GM18519 (cell line): ENCODE results near the gene HJV.

Experiments used
- ATAC-seq: cut with Tn5 transposase; IDR thresholded peaks from one replicate; pipeline ENCODE4 v1.9.1; 2021; ENCODE audit warnings: mild to moderate bottlenecking, moderate library complexity; ENCODE audit not compliant: unreplicated experiment, low FRiP score

HJV gene

DNA sequence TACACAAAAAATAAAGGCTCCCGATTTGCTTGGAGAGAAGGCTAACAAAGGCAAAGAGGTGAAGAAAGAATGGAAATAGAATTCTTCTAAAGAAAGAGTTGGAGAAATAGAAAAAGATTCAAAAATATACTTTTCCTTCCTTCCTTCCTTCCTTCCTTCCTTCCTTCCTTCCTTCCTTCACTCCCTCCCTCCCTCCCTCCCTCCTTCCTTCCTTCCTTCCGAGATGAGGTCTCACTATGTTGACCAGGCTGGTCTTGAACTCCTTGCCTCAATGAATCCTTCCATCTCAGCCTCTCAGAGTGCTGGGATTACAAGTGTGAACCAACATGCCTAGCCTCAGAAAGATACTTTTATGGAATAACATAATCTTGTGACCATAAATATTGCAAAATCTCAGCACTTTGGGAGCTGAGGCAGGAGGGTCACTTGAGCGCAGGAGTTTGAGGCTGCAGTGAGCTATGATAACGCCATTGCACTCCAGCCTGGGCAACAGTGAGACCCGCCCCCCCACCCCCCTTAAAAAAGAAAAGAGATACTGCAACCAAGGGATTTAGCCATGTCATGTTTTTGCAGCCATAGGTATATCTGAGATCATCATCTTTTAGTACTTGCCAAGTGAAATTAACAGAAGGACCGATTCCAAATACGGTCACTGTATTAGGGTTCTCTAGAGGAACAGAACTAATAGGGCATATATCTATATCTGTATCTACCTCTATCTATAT is 1.0 kb upstream of the HJV start:
- ATAC-seq = no peak

DNA sequence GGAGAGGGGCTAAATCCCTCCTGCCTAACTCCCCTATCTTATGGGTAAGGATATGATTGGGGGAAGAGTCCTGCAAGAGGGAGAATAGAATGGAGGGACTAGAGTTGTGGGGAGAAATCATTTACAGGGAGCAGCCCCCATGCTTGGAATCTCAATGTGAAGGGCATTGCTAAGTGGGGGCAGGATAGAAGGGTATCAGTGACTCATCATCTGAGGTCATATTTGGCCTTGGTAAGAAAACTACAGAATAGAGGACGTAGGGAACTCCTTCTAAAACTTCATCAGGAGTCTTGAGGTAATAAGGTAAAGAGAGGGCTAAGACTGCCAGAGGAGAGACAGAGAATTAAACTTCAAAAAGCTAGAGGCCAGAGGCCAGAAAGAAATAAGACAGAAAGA is 487 bp downstream of the HJV start:
- ATAC-seq = no peak

- no peak for ATAC-seq
Observed at GRCh38 chr1:146020058-146021049, 1.2 kb downstream of the HJV start.

GRCh38 chr1:146019231-146020057 is 2.1 kb downstream of the HJV start:
- ATAC-seq = no peak

GRCh38 chr1:146016891-146017290 is 4.6 kb downstream of the HJV start:
- ATAC-seq = no peak

DNA sequence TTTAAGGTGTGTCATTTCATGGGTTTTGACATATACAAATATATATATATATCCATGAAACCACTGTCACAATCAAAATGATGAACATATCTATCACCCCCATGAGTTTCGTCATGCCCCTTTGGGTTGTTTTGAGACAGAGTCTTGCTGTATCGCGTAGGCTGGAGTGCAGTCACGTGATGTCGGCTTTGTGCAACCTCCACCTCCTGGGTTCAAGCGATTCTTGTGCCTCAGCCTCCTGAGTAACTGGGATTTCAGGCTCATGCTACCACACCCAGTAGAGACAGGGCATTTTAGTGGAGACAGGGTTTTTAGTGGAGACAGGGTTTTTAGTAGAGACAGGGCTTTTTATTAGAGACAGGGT is 8.0 kb downstream of the HJV start:
- no peak for ATAC-seq

- ATAC-seq = no peak
Observed at GRCh38 chr1:146012703-146013558, 8.6 kb downstream of the HJV start.

DNA sequence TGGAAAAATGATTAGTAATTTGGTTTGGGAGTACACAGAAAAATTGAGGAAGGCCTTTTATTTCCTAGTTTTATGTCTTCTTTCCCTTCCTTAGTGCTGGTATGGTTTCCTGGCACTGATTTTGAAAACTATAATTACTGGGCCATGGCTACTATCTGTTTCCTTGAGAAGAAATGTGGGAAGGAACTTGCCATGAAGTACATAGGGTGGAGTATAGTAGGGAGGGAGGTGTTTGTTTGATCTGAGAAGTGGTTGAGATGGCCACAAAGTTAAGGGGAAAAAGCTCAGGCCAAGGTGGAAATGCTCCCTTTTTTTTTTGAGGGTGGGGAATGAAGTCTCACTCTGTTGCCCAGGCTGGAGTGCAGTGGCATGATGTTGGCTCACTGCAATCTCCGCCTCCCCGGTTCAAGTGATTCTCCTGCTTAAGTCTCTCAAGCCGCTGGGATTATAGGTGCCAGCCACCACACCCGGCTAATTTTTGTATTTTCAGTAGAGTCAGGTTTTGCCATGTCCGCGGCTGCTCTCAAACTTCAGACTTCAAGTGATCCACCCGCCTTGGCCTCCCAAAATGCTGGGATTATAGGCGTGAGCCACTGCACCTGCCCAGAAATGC is 11.3 kb downstream of the HJV start:
- ATAC-seq = no peak

GRCh38 chr1:146007489-146008133 is 13.9 kb downstream of the HJV start:
- ATAC-seq = no peak

- ATAC-seq = no peak
Observed at GRCh38 chr1:146001709-146002108, 19.8 kb downstream of the HJV start.

- no peak for ATAC-seq
Observed at GRCh38 chr1:145999321-146000024, 22.1 kb downstream of the HJV start.

DNA sequence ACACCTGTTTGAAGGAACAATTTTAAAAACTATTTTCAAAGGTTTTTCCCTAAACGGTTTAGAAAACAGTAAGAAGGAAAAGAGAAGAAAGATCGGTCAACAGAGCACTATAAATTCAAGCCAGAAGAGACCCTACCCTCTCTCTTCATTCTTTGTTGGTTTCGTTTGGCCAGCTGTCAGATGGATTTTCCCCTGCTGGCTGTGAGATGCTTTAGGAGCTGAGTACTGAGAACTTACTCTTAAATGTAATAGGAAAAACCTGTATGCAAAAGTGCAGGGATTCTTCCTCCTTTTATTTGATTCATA is 23.9 kb downstream of the HJV start:
- no peak for ATAC-seq

DNA sequence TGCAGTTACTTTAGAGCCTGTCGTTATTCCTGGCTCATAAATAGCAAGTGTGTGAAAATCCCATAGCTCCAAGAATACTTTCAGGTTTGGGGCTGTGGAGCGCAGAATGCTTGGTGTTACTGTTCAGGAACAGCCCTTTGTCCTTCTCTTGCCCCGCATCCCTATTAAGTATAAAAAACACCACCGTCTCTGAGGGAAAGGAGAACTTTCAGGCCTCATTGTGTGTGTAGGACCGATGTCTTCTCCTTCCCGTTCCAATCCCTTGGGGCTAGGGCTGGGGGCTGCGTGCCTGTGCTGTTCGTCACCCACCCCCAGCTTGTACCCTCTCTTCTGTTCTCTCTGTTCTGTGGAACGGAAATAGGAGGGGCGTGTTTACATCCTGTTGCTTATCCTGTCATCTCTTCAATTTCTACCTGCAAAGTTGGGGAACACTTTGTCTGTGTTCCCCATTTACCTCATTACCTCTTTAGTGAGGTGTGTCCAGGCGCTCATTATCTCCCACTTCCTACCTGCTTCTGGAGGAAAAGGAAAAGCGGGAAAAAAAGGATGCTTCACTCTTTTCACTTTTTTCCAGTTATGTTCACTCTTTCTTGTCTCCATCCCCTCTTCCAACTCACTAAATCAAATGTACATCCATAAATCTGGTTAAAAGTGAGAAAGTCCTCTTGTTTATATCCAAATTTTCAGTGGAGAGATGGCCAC is 24.4 kb downstream of the HJV start:
- no peak for ATAC-seq

GRCh38 chr1:145996433-145997015 is 25.0 kb downstream of the HJV start, which contains the start of gene TXNIP:
TXNIP (minus strand) TSS chr1:145996579; CDS start chr1:145996266, 313 bp downstream.
- peak; percentile 75 for ATAC-seq

DNA sequence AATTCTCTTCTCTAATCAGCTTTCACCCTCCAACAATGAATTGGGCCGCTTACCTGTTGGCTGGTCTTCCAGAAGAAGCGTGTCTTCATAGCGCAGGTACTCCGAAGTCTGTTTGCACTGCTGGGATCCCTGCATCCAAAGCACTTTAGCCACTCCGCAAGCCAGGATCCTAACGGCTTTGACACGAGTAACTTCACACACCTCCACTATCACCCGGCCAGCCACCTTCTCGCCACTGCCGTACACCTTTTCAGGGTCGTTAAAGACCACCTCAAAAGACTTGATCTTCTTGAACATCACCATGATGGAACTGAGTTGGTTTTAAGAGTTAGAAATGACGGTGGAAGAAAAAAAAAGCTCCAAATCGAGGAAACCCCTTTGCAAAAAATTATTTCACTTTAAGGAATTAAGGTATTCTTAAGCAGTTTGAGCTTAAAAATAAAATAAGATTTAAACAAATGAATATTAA is 25.5 kb downstream of the HJV start:
- ATAC-seq = no peak

- ATAC-seq = no peak
Observed at GRCh38 chr1:145995148-145995881, 26.2 kb downstream of the HJV start.
